IMR-90 (cell line): Measurements from ENCODE around the gene PRKCB. TPM values are rescaled to one million over a fixed set of nuclear protein-coding genes. Genes with fewer than 3 reads are reported as not detected.

Source experiments
- ATAC-seq: fragments of 200-7000 bp; cut with Tn5 transposase; 2 replicates; pipeline ENCODE4 v1.9.1; 2020; ENCODE audit warnings: low read depth, mild to moderate bottlenecking, moderate library complexity
- BruUV-seq: library from RNA; stranded (reverse); fragments of 400-500 nt; replicated peaks from 2 replicates; lab custom pipeline; 2021; lab: Mats Ljungman, UMichigan
- CTCF ChIA-PET: fragments of 300-600 bp; formaldehyde crosslinking; extraction: SDS; loops from one replicate; lab custom pipeline; 2021; ENCODE audit warnings: antibody characterized with exemption; lab: Yijun Ruan, JAX
- POLR2A ChIA-PET: fragments of 300-600 bp; sonication (Branson Sonifier 250); formaldehyde crosslinking; loops from one replicate; lab custom pipeline; 2022; ENCODE audit warnings: antibody characterized with exemption; ENCODE audit not compliant: unreplicated experiment; lab: Charles Lee
- DNase-seq: peaks from one replicate; pipeline ENCODE4 v3.0.0; 2013
- H2AFZ ChIP-seq: replicated peaks from 2 replicates; pipeline ENCODE3; 2013; ENCODE audit warnings: low read length, mild to moderate bottlenecking; ENCODE audit not compliant: poor library complexity
- H2AK5ac ChIP-seq: 2 replicates; pipeline ENCODE4 v1.6.1; 2013; ENCODE audit warnings: low read depth, low read length, inconsistent platforms
- H2AK9ac ChIP-seq: replicated peaks from 2 replicates; pipeline ENCODE3; 2013; ENCODE audit warnings: mild to moderate bottlenecking, low read depth, low read length, moderate library complexity; ENCODE audit not compliant: poor library complexity
- H2BK120ac ChIP-seq: 2 replicates; pipeline ENCODE4 v1.6.1; 2013; ENCODE audit warnings: low read depth, low read length, inconsistent platforms
- H2BK15ac ChIP-seq: 3 replicates; pipeline ENCODE4 v1.6.1; 2013; ENCODE audit warnings: low read depth, low read length, inconsistent platforms
- H2BK20ac ChIP-seq: 2 replicates; pipeline ENCODE4 v1.6.1; 2013; ENCODE audit warnings: low read depth, mild to moderate bottlenecking, inconsistent platforms, low read length, moderate library complexity
- H2BK5ac ChIP-seq: 2 replicates; pipeline ENCODE4 v1.6.1; 2013; ENCODE audit warnings: mild to moderate bottlenecking, low read depth, low read length, inconsistent platforms; ENCODE audit not compliant: poor library complexity, severe bottlenecking
- H3K14ac ChIP-seq: replicated peaks from 2 replicates; pipeline ENCODE4 v1.6.1; 2013; ENCODE audit warnings: low read depth, low read length, inconsistent platforms
- H3K18ac ChIP-seq: 2 replicates; pipeline ENCODE4 v1.6.1; 2013; ENCODE audit warnings: low read depth, low read length, control low read depth
- H3K23ac ChIP-seq: 2 replicates; pipeline ENCODE4 v1.6.1; 2013; ENCODE audit warnings: low read depth, low read length, inconsistent platforms
- H3K27ac ChIP-seq: 2 replicates; pipeline ENCODE4 v1.5.1; 2013; ENCODE audit warnings: mild to moderate bottlenecking, control low read depth, low read length; ENCODE audit not compliant: insufficient read depth
- H3K27me3 ChIP-seq: 2 replicates; pipeline ENCODE4 v1.6.1; 2013; ENCODE audit warnings: low read length; ENCODE audit not compliant: control insufficient read depth, insufficient read depth
- H3K36me3 ChIP-seq: 2 replicates; pipeline ENCODE4 v1.6.1; 2013; ENCODE audit warnings: low read length, mixed read lengths; ENCODE audit not compliant: control insufficient read depth, insufficient read depth
- H3K4ac ChIP-seq: 2 replicates; pipeline ENCODE4 v1.6.1; 2013; ENCODE audit warnings: low read depth, low read length, inconsistent platforms
- H3K4me1 ChIP-seq: 2 replicates; pipeline ENCODE4 v1.6.1; 2013; ENCODE audit warnings: low read length, mixed read lengths; ENCODE audit not compliant: control insufficient read depth, insufficient read depth
- H3K4me2 ChIP-seq: 2 replicates; pipeline ENCODE4 v1.6.1; 2013; ENCODE audit warnings: low read depth, mild to moderate bottlenecking, control low read depth, low read length, moderate library complexity
- H3K4me3 ChIP-seq: 2 replicates; pipeline ENCODE4 v1.5.1; 2013; ENCODE audit warnings: low read depth, mild to moderate bottlenecking, control low read depth, low read length, moderate library complexity; ENCODE audit not compliant: insufficient read depth
- H3K56ac ChIP-seq: 2 replicates; pipeline ENCODE4 v1.6.1; 2013; ENCODE audit warnings: low read length, inconsistent platforms; ENCODE audit not compliant: insufficient read depth; ENCODE audit errors: extremely low read depth
- H3K79me1 ChIP-seq, 2 experiments: 2 replicates each; pipeline ENCODE4 v1.6.1; 2013; ENCODE audit warnings: low read length in 2 of 2, inconsistent platforms in 1 of 2, low read depth in 1 of 2
- H3K9ac ChIP-seq: 2 replicates; pipeline ENCODE4 v1.6.1; 2013; ENCODE audit warnings: low read depth, low read length, control low read depth
- H3K9me1 ChIP-seq: 2 replicates; pipeline ENCODE4 v1.6.1; 2013; ENCODE audit warnings: low read length, inconsistent platforms; ENCODE audit not compliant: insufficient read depth
- H3K9me3 ChIP-seq: 2 replicates; pipeline ENCODE4 v1.6.1; 2013; ENCODE audit warnings: low read length; ENCODE audit not compliant: control insufficient read depth, insufficient read depth
- H4K20me1 ChIP-seq: 2 replicates; pipeline ENCODE4 v1.6.1; 2013; ENCODE audit warnings: low read length, inconsistent platforms; ENCODE audit not compliant: insufficient read depth
- H4K5ac ChIP-seq: 2 replicates; pipeline ENCODE4 v1.6.1; 2013; ENCODE audit warnings: mild to moderate bottlenecking, low read depth, low read length, control low read depth
- H4K8ac ChIP-seq, 2 experiments: 2 replicates each; pipeline ENCODE4 v1.6.1; 2013; ENCODE audit warnings: low read depth in 2 of 2, low read length in 2 of 2, control low read depth in 1 of 2, inconsistent platforms in 1 of 2
- H4K91ac ChIP-seq: 2 replicates; pipeline ENCODE4 v1.6.1; 2013; ENCODE audit warnings: low read depth, low read length, inconsistent platforms; ENCODE audit not compliant: insufficient read depth
- CEBPB ChIP-seq: IDR thresholded peaks from 2 replicates; pipeline ENCODE4 v1.6.1; 2012; ENCODE audit warnings: low read depth, low read length, improper control_type of control experiment
- CHD1 ChIP-seq: IDR thresholded peaks from 2 replicates; pipeline ENCODE4 v1.6.1; 2012; ENCODE audit warnings: low read depth, low read length, improper control_type of control experiment
- MAZ ChIP-seq: IDR thresholded peaks from 2 replicates; pipeline ENCODE4 v1.6.1; 2012; ENCODE audit warnings: low read depth, mild to moderate bottlenecking, low read length, improper control_type of control experiment, moderate library complexity, borderline replicate concordance
- RAD21 ChIP-seq: IDR thresholded peaks from 2 replicates; pipeline ENCODE4 v1.6.1; 2012; ENCODE audit warnings: low read length, improper control_type of control experiment
- SMC3 ChIP-seq: fragments of 150-350 bp; IDR thresholded peaks from 2 replicates; pipeline ENCODE4 v1.6.1; 2016; ENCODE audit warnings: low read depth, mild to moderate bottlenecking, antibody characterized with exemption, low read length, moderate library complexity
- WGBS, 2 experiments: methylation state at CpG; one replicate each; pipeline versions ENCODE4 v1.1.5 to v1.1.7; 2013; ENCODE audit warnings: missing lambda C conversion rate in 2 of 2; ENCODE audit not compliant: insufficient read length in 1 of 2; ENCODE audit errors: extremely low coverage in 2 of 2; 5-methylcytosine and 5-hydroxymethylcytosine counted together
- dilution Hi-C: fragments of 300-500 bp; cut with HindIII; formaldehyde crosslinking; loops from one replicate; pipeline ENCODE4 v1.14.3; 2018; ENCODE audit warnings: low sequenced_read_pairs; ENCODE audit not compliant: unreplicated experiment
- in situ Hi-C: fragments of 300-500 bp; cut with MboI; formaldehyde crosslinking; loops from 3 replicates; pipeline ENCODE4 v1.14.3; 2019; ENCODE audit warnings: low sequenced_read_pairs, inconsistent platforms, mixed read lengths
- intact Hi-C: fragments of 100-400 bp; cut with micrococcal nuclease; formaldehyde crosslinking; loops from 2 replicates; pipeline ENCODE4 v1.10.0; 2022
- polyA plus RNA-seq, 3 experiments: library from polyadenylated mRNA; depleted of rRNA; stranded (reverse); fragments of >200 nt; gene quantifications; 2 replicates each; pipeline ENCODE4 v1.2.3, GENCODE V29; 2012; ENCODE audit warnings: low replicate concordance in 1 of 3
- total RNA-seq: library from RNA; depleted of rRNA; stranded (reverse); fragments of >200 nt; gene quantifications from 2 replicates; pipeline ENCODE4 v1.2.3, GENCODE V29; 2012

PRKCB gene
- total and polyA plus RNA-seq, 2 of the 4 experiments (the other 2 are of a cell fraction), result under 0.01 TPM; not detected in 1

DNA sequence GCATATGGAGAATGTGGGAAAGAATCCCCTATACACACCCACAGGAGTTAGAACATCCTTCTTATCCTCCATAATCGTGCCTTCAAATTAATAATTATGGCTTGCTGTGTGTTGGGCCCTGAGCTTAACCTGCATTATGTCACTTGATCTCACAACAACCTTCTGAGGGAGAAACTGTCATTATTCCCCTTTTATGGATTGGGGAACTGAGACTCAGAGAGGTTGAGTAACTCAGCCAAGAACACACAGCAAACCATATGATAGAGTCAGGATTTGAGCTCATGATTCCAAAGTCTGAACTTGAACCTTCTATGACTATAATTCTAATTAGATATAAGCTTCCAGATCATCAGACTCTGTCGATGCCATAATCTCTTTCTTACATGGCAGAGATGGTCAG lies 306.1 kb downstream of the PRKCB start:
- no peaks in the 10 kb centered on the region for H3K27me3 ChIP-seq
- no CpG with 5 or more reads among the region's 2 CpGs for WGBS, 2 experiments
- H3K18ac ChIP-seq, result no peak overlapping the region

More for the DNA sequence above, 306.1 kb downstream of the PRKCB start:
- Histone ChIP-seq H3K27ac (no peak overlapping the region), H4K91ac (no peak overlapping the region), H3K4me3 (no peak overlapping the region), H2BK5ac (no peak overlapping the region), H4K20me1 (no peaks in the 10 kb centered on the region), H2AK5ac (no peak overlapping the region), H4K5ac (no peak overlapping the region), H4K8ac (no peak overlapping the region), H3K4me2 (no peak overlapping the region), H3K79me1 (no peaks in the 10 kb centered on the region), H2BK120ac (no peak overlapping the region), H3K9me3 (no peaks in the 10 kb centered on the region), H3K36me3 (no peaks in the 10 kb centered on the region), H3K4me1 (no peaks in the 10 kb centered on the region), H2BK20ac (no peak overlapping the region), H3K56ac (no peak overlapping the region), H3K9ac (no peak overlapping the region), H2BK15ac (no peak overlapping the region), H3K14ac (no peak overlapping the region), H3K23ac (no peak overlapping the region), H3K4ac (no peak overlapping the region), H2AK9ac (no peak overlapping the region), H3K9me1 (no peaks in the 10 kb centered on the region), H2AFZ (no peak overlapping the region)
- ChIA-PET CTCF (no interaction called here), POLR2A (no interaction called here)
- intact Hi-C loops, result no loop called here
- no TSS peak for BruUV-seq
- ATAC-seq (no peak), DNase-seq (no peak)
- in situ Hi-C loops, result no loop called here
- dilution Hi-C loops, result no loop called here
- TF ChIP-seq SMC3, result no peak
- no peak for TF ChIP-seq RAD21
- TF ChIP-seq CHD1, result no peak
- TF ChIP-seq MAZ, result no peak
- no peak for TF ChIP-seq CEBPB
